Stimulated activated naive B cell treated with anti-CD40 and anti-IgM and Interleukin-4, amounts not matched to agents 10 μg/mL and 1 μg/mL and 100 μg/mL, for 72 hours (primary cell): ENCODE measurements around the gene TAAR5.
"Not testable (repeated sequence)": the region's sequence is repeated elsewhere in the genome, so short reads cannot be mapped to it uniquely, and the experiment has no call there.

Source experiments
- ATAC-seq, 2 donors: fragments of 150-1000 bp; cut with Tn5 transposase; replicated peaks; 2 replicates each; pipeline ENCODE4 v1.10.0; 2021; ENCODE audit warnings: moderate library complexity in 1 of 2
- DNase-seq: peaks from one replicate; pipeline ENCODE4 v3.0.0; 2021
- H3K27ac Mint-ChIP-seq: one replicate; pipeline ENCODE4 v1.8.0; 2022; ENCODE audit warnings: mild to moderate bottlenecking, mixed read lengths
- H3K27me3 Mint-ChIP-seq, 2 donors: one replicate each; pipeline ENCODE4 v1.8.0; 2022; ENCODE audit warnings: mixed read lengths in 2 of 2
- H3K36me3 Mint-ChIP-seq, 2 donors: one replicate each; pipeline ENCODE4 v1.8.0; 2022; ENCODE audit warnings: mixed read lengths in 2 of 2, mild to moderate bottlenecking in 1 of 2
- H3K4me1 Mint-ChIP-seq, 2 donors: one replicate each; pipeline ENCODE4 v1.8.0; 2022; ENCODE audit warnings: mixed read lengths in 2 of 2, mild to moderate bottlenecking in 1 of 2
- H3K4me3 Mint-ChIP-seq, 2 donors: one replicate each; pipeline ENCODE4 v1.8.0; 2022; ENCODE audit warnings: mild to moderate bottlenecking in 2 of 2, mixed read lengths in 2 of 2, moderate library complexity in 1 of 2
- H3K9me3 Mint-ChIP-seq, 2 donors: one replicate each; pipeline ENCODE4 v1.8.0; 2022; ENCODE audit warnings: mixed read lengths in 2 of 2, mild to moderate bottlenecking in 1 of 2

The TAAR5 gene

DNA sequence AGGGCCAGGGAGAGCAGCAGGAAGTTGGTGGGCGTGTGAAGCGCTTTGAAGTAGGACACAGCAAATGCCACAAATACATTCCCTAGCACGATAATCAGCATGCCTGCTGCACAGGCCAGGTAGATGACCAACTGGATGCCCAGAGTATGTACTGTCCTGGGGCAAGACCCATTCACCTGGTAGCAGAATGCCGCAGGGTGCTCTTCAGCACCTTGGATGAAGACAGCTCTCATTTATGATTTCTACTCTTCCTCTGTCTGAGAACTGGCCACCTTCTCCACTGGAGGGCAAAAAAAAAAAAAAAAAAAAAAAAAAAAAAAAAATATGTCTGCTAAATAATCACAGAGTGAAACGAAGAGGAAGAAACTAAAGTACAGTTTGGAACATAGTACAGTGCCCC, at the start of gene TAAR5:
Gene TAAR5 (minus strand): TSS at position 288 of the 400 bp plus-strand sequence. CDS start 55 bp downstream, at position 233.
- Mint-ChIP-seq H3K4me3 (no peak within 1 kb of the TSS), H3K4me1 (peaks cover 4 to 8% of the 10 kb centered on the region in 2 donors), H3K27me3 (peaks cover 8 to 13% of the 10 kb centered on the region in 2 donors), H3K36me3 (no peaks in the 10 kb centered on the region), H3K27ac (no peak within 1 kb of the TSS), H3K9me3 (no peaks in the 10 kb centered on the region)
- no peak for DNase-seq
- ATAC-seq = no peak

DNA sequence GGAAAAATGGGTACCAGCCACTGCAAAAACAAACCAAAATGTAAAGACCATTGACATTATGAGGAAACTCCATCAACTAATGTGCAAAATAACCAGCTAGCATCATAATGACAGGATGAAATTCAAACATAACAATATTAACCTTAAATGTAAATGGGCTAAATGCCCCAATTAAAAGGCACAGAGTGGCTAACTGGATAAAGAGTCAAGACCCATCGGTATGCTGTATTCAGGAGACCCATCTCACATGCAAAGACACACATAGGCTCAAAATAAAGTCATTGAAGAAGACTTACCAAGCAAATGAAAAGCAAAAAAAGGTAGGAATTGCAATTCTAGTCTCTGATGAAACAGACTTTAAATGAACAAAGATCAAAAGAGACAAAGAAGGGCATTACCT, 47.6 kb upstream of the TAAR5 start:
- H3K4me3 Mint-ChIP-seq, H3K27ac Mint-ChIP-seq, H3K9me3 Mint-ChIP-seq, H3K4me1 Mint-ChIP-seq, DNase-seq, H3K36me3 Mint-ChIP-seq, ATAC-seq: not testable (repeated sequence)
- peaks cover 37 to 50% of the 10 kb centered on the region in 2 donors for H3K27me3 Mint-ChIP-seq

DNA sequence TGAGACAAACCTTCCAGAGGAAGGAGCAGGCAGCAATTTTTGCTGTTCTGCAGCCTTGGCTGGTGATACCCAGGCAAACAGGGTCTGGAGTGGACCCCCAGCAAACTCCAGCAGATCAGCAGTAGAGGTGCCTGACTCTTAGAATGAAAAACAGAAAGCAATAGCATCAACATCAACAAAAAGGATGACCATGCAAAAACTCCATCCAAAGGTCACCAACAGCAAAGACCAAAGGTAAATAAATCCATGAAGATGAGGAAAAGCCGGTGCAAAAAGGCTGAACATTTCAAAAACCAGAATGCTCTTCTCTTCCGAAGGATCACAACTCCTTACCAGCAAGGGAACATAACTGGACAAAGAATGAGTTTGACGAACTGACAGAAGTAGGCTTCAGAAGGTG, 46.4 kb upstream of the TAAR5 start:
- not testable (repeated sequence) for H3K36me3 Mint-ChIP-seq, H3K27ac Mint-ChIP-seq

GRCh38 chr6:132635288-132635687, 45.7 kb upstream of the TAAR5 start:
- not testable (repeated sequence) for H3K36me3 Mint-ChIP-seq, ATAC-seq
- H3K27me3 Mint-ChIP-seq = peaks cover 44 to 50% of the 10 kb centered on the region in 2 donors

More for the DNA sequence above, 46.4 kb upstream of the TAAR5 start:
- not testable (repeated sequence) for H3K9me3 Mint-ChIP-seq, H3K4me3 Mint-ChIP-seq, H3K4me1 Mint-ChIP-seq, DNase-seq, ATAC-seq
- peaks cover 41 to 50% of the 10 kb centered on the region in 2 donors for H3K27me3 Mint-ChIP-seq

DNA sequence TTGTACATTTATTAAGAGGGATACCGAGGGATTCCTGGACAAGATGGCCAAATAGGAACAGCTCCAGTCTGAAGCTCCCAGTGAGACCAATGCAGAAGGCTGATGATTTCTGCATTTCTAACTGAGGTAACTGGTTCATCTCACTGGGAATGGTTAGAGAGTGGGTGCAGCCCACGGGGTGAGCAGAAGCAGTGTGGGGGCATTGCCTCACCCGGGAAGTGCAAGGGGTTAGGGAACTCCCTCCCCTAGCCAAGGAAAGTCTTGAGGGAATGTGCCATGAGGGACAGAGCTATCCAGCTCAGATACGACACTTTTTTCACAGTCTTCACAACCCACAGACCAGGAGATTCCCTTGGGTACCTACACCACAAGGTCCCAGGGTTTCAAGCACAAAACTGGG, 45.3 kb upstream of the TAAR5 start:
- Mint-ChIP-seq H3K4me3 (no peak overlapping the region), H3K27me3 (peaks cover 44 to 50% of the 10 kb centered on the region in 2 donors)

More at GRCh38 chr6:132635288-132635687, 45.7 kb upstream of the TAAR5 start:
- H3K9me3 Mint-ChIP-seq, DNase-seq, H3K4me3 Mint-ChIP-seq, H3K4me1 Mint-ChIP-seq, H3K27ac Mint-ChIP-seq: not testable (repeated sequence)

DNA sequence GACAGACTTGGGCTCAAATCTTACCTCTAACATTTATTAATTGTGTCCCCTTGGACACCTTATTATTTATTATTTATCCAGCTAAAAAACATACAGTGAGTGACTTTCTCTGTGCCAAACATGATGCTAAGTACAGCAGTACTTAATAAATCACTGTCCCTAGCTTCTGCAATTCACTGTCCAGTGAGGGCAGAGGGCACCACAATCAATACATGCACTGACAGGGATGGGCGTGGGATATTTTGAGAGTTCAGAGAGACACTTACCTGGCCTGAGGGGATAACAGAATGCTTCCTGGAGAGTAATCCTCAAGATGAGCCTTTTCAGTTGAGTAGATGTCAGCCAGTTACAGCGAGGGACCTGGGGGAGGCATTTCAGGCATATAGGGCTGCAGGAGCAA, 43.8 kb upstream of the TAAR5 start:
- ATAC-seq = no peak
- H3K4me1 Mint-ChIP-seq = no peaks in the 10 kb centered on the region
- H3K36me3 Mint-ChIP-seq = no peaks in the 10 kb centered on the region
- H3K4me3 Mint-ChIP-seq = no peak overlapping the region
- H3K9me3 Mint-ChIP-seq = peaks cover 2 to 10% of the 10 kb centered on the region in 2 donors
- H3K27me3 Mint-ChIP-seq = peaks cover 48 to 53% of the 10 kb centered on the region in 2 donors
- DNase-seq = no peak
- H3K27ac Mint-ChIP-seq = no peak overlapping the region

More for the DNA sequence above, 45.3 kb upstream of the TAAR5 start:
- ATAC-seq = no peak
- no peaks in the 10 kb centered on the region for H3K4me1 Mint-ChIP-seq
- H3K36me3 Mint-ChIP-seq = no peaks in the 10 kb centered on the region
- peaks cover 2 to 10% of the 10 kb centered on the region in 2 donors for H3K9me3 Mint-ChIP-seq
- H3K27ac Mint-ChIP-seq = no peak overlapping the region
- DNase-seq = no peak

GRCh38 chr6:132624175-132624574, 34.6 kb upstream of the TAAR5 start, which contains the start of gene TAAR2:
TAAR2 (minus strand) TSS chr6:132624275; CDS start chr6:132624275, 0 bp downstream.
- H3K4me3 Mint-ChIP-seq = no peak within 1 kb of the TSS
- H3K4me1 Mint-ChIP-seq = no peaks in the 10 kb centered on the region
- H3K27ac Mint-ChIP-seq = no peak within 1 kb of the TSS
- DNase-seq (no peak), ATAC-seq (no peak)
- peaks cover 0 to 6% of the 10 kb centered on the region in 2 donors for H3K9me3 Mint-ChIP-seq
- H3K36me3 Mint-ChIP-seq = no peaks in the 10 kb centered on the region
- H3K27me3 Mint-ChIP-seq = peaks cover 20 to 36% of the 10 kb centered on the region in 2 donors

DNA sequence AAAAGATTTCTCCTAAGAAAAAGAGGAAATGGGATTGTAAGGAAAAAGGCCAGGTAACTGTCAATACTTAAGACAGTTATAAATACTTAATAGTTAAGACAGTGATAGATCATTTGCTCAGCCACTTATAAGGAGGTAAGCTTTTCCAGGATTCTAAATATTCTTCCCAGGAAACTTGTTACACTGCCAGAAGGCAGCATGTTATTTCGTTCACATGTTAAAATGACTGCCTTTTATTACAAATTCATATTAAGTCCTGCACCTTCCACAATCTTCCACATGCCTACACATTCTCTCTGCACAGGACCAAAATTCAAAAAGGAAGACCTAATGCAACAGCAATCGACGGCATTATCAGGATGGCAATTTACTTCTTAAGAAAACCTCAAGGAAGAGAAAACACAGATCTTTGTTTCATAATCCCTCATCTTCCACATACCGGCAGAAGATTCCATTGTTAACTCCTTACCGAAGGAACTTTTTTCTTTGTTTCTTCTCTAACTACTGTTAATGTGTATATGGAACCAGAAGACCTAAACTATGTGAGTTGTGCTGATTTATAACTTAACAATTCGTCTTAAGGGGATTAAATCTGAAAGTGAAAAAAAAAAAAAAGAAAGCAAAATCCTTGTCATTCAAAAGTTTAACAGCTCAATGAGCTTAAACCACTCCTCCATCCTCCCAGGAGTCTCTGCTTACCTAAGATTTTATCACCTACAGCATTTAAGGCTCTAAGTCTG, 33.7 kb upstream of the TAAR5 start:
- H3K4me1 Mint-ChIP-seq = no peaks in the 10 kb centered on the region
- H3K9me3 Mint-ChIP-seq = peaks cover 0 to 6% of the 10 kb centered on the region in 2 donors
- H3K27ac Mint-ChIP-seq = no peak overlapping the region
- peaks cover 17 to 27% of the 10 kb centered on the region in 2 donors for H3K27me3 Mint-ChIP-seq
- no peak overlapping the region for H3K4me3 Mint-ChIP-seq
- DNase-seq (no peak), ATAC-seq (no peak)
- H3K36me3 Mint-ChIP-seq = no peaks in the 10 kb centered on the region

DNA sequence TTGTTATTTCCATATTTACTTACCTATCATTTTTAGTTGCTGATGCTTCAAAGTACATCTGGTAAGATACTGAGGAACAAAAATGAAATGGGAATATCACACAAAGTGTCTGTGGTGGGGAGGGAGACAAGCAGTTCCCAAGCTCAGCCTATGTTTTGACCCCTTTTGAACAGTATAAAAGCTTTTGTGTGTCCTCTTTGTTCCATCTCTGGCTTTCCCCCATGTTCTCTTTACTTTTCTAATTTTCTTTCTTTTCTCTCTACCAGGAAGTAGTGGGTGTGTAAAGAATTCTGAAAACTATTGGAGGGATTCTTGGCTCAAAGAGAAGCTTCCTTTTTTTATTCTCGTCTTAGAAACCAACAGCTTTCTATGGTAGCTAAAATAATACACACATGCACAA, 27.1 kb upstream of the TAAR5 start:
- Mint-ChIP-seq H3K36me3 (no peaks in the 10 kb centered on the region), H3K4me1 (peaks cover 4 to 20% of the 10 kb centered on the region in 2 donors), H3K27ac (no peak overlapping the region), H3K4me3 (no peak overlapping the region), H3K9me3 (no peaks in the 10 kb centered on the region), H3K27me3 (peaks cover 0 to 5% of the 10 kb centered on the region in 2 donors)
- ATAC-seq = no peak
- DNase-seq = no peak

DNA sequence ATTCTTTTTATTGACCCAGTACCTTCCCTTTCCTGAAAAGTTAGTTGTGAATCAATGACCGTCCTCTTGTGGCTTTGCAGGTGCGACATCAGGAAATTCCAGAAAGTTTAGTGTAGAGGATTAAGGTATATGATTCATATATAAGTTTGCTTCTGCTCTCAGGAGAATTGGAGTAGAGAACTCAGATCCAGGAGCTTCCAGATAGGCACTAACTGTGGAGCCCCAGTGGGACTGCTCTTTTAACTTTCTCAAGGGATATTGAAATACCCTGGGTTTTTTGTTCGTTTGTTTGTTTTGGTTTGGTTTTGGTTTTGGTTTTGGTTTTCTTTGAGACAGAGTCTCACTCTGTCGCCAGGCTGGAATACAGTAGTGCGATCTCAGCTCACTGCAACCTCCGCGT, 25.0 kb upstream of the TAAR5 start:
- Mint-ChIP-seq H3K27me3 (no peaks in the 10 kb centered on the region), H3K4me1 (peaks cover 4 to 20% of the 10 kb centered on the region in 2 donors), H3K4me3 (peak overlapping the region; percentile 67), H3K36me3 (no peaks in the 10 kb centered on the region), H3K9me3 (no peaks in the 10 kb centered on the region), H3K27ac (no peak overlapping the region)
- ATAC-seq (no peak), DNase-seq (no peak)

DNA sequence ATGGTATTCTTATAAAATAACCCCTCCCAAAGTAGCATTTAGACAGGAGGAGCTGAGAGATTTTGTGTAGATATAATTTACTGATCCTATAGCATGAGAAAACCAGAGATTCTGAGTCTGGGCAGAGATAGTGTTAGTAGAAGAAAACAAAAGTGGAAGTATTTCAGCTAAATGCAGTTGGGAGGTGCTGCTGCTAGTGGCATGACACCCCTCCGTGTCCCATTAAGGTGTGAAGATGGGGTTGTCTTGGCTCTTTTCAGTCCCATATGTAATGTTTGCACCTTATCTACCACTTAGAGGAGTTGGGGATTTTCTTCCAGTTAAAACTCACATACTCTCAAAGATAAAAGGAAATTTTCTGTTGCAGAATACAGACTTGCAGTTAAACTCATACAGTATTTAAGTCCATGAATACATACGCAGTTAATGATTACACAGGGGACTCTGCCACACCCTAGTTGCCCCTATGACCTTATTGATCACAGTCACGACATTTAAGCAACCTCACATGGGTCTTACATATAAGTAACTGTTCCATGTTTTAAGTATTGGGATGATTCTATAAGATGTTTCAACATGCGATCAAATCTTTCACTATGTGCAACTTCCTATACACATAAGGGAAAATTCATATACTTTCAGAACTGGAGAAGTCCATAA, 23.0 kb upstream of the TAAR5 start:
- Mint-ChIP-seq H3K27me3 (no peaks in the 10 kb centered on the region), H3K4me1 (peaks cover 4 to 20% of the 10 kb centered on the region in 2 donors), H3K4me3 (no peak overlapping the region), H3K27ac (no peak overlapping the region), H3K9me3 (no peaks in the 10 kb centered on the region), H3K36me3 (no peaks in the 10 kb centered on the region)
- ATAC-seq = no peak
- no peak for DNase-seq

DNA sequence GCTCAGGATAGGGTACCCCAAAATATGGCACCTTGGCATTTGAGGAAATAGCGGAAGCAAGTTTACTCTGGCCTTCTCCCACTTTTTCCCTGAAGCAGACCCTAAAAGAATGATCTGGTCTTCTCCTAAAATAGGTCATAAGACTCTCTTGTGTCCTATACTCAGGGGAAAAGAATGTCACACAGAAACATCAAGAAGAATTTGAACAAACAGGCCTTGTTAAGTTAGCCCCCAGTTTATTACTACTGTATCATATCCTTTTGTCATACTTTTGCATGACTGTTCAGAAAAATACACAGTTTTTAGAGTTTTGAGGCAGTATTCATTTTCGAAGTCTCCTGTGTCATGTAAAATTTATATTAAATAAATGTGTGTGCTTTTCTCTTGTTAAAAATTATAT, 22.1 kb upstream of the TAAR5 start:
- Mint-ChIP-seq H3K27ac (no peak overlapping the region), H3K4me1 (peaks cover 3 to 13% of the 10 kb centered on the region in 2 donors), H3K4me3 (no peak overlapping the region), H3K36me3 (no peaks in the 10 kb centered on the region), H3K27me3 (peaks cover 0 to 2% of the 10 kb centered on the region in 2 donors), H3K9me3 (no peaks in the 10 kb centered on the region)
- DNase-seq (no peak), ATAC-seq (no peak)

DNA sequence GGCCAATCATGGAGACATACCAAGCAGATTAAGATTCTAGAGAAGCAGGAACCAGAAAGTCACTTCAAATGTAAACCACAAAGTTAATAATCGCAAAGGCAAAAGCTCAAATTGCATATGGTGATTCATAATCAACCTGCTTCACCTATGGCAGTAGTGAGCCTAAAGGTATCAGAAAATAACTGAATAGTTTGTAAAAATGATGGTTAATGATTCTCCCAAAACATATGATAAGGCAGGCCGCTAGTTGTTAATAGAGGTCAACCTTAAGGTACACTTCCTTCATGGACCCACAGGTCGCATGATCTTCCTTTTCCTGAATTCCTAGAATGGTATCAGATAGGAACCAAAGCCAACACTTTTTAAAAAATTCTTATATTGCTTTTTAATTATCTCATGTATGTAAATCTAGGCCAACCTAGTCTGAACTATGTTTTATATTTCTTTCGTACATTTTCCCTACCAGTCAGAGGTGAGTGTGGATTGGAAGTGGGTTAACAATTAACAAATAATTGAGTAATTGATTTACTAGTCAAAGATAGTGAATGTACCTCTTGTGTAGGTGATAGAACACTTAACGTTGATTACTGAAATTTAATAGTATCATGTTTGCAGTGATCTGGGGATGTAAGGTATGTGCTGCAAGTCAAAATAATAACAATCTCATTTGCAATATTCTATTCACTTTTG, 18.1 kb upstream of the TAAR5 start:
- Mint-ChIP-seq H3K36me3 (no peaks in the 10 kb centered on the region), H3K4me3 (no peak overlapping the region), H3K27me3 (peaks cover 0 to 16% of the 10 kb centered on the region in 2 donors), H3K9me3 (no peaks in the 10 kb centered on the region), H3K4me1 (peaks cover 0 to 4% of the 10 kb centered on the region in 2 donors), H3K27ac (no peak overlapping the region)
- DNase-seq (no peak), ATAC-seq (no peak)

DNA sequence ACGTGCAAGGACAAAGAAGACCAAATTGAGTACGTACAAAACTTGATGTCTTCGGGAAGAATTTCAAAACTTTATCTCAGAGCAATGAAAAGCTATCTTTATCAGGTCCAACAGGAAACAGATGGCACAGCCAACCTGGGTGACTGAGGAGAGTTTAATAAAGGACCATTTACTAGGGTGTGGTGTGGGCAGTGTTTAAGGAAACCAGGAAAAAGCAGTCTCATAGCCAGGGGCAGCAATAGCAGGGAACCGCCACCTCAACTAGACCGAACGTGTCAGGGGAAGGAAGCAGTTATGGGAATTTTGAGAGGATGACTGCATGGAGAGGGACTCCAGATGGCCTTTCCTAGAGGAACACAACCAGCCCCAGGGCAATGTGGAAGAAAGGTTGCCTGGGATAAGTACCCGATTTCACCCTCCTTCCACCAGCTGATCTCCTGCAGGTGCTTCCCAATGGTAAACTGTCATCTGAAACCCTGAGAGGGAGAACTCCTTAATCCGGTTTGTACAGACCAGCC, 15.2 kb upstream of the TAAR5 start:
- Mint-ChIP-seq H3K4me1 (no peaks in the 10 kb centered on the region), H3K36me3 (no peaks in the 10 kb centered on the region), H3K27ac (no peak overlapping the region), H3K4me3 (no peak overlapping the region), H3K9me3 (no peaks in the 10 kb centered on the region), H3K27me3 (peaks cover 3 to 16% of the 10 kb centered on the region in 2 donors)
- ATAC-seq (no peak), DNase-seq (no peak)
